ENCODE results near the gene NPPB. TPM values are rescaled to one million over a fixed set of nuclear protein-coding genes. Genes with fewer than 3 reads are reported as not detected.

The NPPB gene
- not detected for total RNA-seq
- polyA plus RNA-seq (ENCODE audit: insufficient read length in 6 of 6): not detected
- long read RNA-seq, donor 1: 0 reads
- long read RNA-seq, donor 2: 0 reads
- long read RNA-seq, donor 3: 0 reads
- long read RNA-seq, donor 4: 0 reads
- long read RNA-seq, donor 5: 0 reads
- long read RNA-seq, donor 6: 0 reads
- long read RNA-seq, donor 7: 0 reads
- long read RNA-seq, donor 8, partial matches to known transcripts: 0 of 1 reads
- long read RNA-seq, donor 8, other reads (novel, unspliced or antisense): 0 of 1 reads
- long read RNA-seq, donor 9: 0 reads
- long read RNA-seq, donor 10: 0 reads
- long read RNA-seq, donor 11, partial matches to known transcripts: 0 of 3 reads
- long read RNA-seq, donor 11, other reads (novel, unspliced or antisense): 0 of 3 reads
- long read RNA-seq, donor 12: 0 reads

- no peak for ATAC-seq
- H3K4me1 ChIP-seq: no peaks in the 10 kb centered on the region
- H3K27ac ChIP-seq: no peak within 1 kb of the TSS
- no peak for TF ChIP-seq CTCF (IDR thresholded peaks at IDR 0.05)
- peaks cover 28 to 96% of the 10 kb centered on the region in 2 donors for H3K27me3 ChIP-seq
- H3K9me3 ChIP-seq: no peaks in the 10 kb centered on the region
- DNase-seq: no peak
- H3K4me3 ChIP-seq: no peak within 1 kb of the TSS
- H3K36me3 ChIP-seq: no peaks in the 10 kb centered on the region
- intact Hi-C loops (cut with DNase I): no loop called here
These were observed at the start of gene NPPB for GRCh38 chr1:11858613-11858967. Gene NPPB, minus strand, starts transcription at chr1:11858945. Its CDS starts 112 bp downstream, at chr1:11858833.

- intact Hi-C loops (cut with DNase I): loop anchor here in 1 of 2 donors (10.0 kb wide), 1 partner anchor 57 kb away; no protein-coding TSS in a partner anchor
- Histone ChIP-seq H3K36me3 (no peaks in the 10 kb centered on the region), H3K4me3 (peak overlapping the region; percentile 33 to 58), H3K9me3 (no peaks in the 10 kb centered on the region), H3K27me3 (no peaks in the 10 kb centered on the region), H3K27ac (peak overlapping the region; percentile 97 to 98), H3K4me1 (peaks cover 0 to 15% of the 10 kb centered on the region in 2 donors)
- ATAC-seq (peak; percentile 71), DNase-seq (peak in 2 of 4 donors; percentile 86 to 90)
- no peak for TF ChIP-seq CTCF (IDR thresholded peaks at IDR 0.05)
These were observed 49.4 kb upstream of the NPPB start for GRCh38 chr1:11908095-11908675.

GRCh38 chr1:11907275-11908094 lies 48.7 kb upstream of the NPPB start:
- peak overlapping the region in 1 of 2 donors; percentile 58 for H3K4me3 ChIP-seq
- no peaks in the 10 kb centered on the region for H3K9me3 ChIP-seq
- H3K36me3 ChIP-seq: no peaks in the 10 kb centered on the region
- ATAC-seq (peak; percentile 88), DNase-seq (peak; percentile 91 to 98 (median 94))
- H3K4me1 ChIP-seq: peaks cover 0 to 15% of the 10 kb centered on the region in 2 donors
- intact Hi-C loops (cut with DNase I): loop anchor here in 1 of 2 donors (10.0 kb wide), 1 partner anchor 57 kb away; no protein-coding TSS in a partner anchor
- peak overlapping the region; percentile 97 to 98 for H3K27ac ChIP-seq
- TF ChIP-seq CTCF (IDR thresholded peaks at IDR 0.05): peak; percentile 66 to 87
- no peaks in the 10 kb centered on the region for H3K27me3 ChIP-seq

GRCh38 chr1:11906870-11907269 lies 48.1 kb upstream of the NPPB start:
- Histone ChIP-seq H3K4me1 (peaks cover 0 to 15% of the 10 kb centered on the region in 2 donors), H3K36me3 (no peaks in the 10 kb centered on the region), H3K27ac (no peak overlapping the region), H3K9me3 (no peaks in the 10 kb centered on the region), H3K4me3 (no peak overlapping the region), H3K27me3 (no peaks in the 10 kb centered on the region)
- no peak for TF ChIP-seq CTCF (IDR thresholded peaks at IDR 0.05)
- ATAC-seq: no peak
- intact Hi-C loops (cut with DNase I): loop anchor here in 1 of 2 donors (10.0 kb wide), 1 partner anchor 58 kb away; no protein-coding TSS in a partner anchor
- no peak for DNase-seq
